Ovary (tissue), 9 donors: ENCODE data around the gene MYOZ3. TPM values are rescaled to one million over a fixed set of nuclear protein-coding genes. Genes with fewer than 3 reads are reported as not detected.

Experiments
- DNase-seq, 5 donors: peaks; one replicate each; pipeline ENCODE4 v3.0.0-alpha.2; 2019 to 2020
- H3K27ac ChIP-seq, 2 donors: fragments of 200-600 bp; one replicate each; pipeline versions ENCODE4 v1.5.1 to v1.8.0; 2019 to 2022
- H3K27me3 ChIP-seq: fragments of 200-600 bp; one replicate; pipeline ENCODE4 v1.8.0; 2022
- H3K36me3 ChIP-seq: fragments of 200-600 bp; sonication (generic); one replicate; pipeline ENCODE4 v1.5.1; 2019
- H3K4me1 ChIP-seq: one replicate; pipeline ENCODE4 v1.8.1; 2013; ENCODE audit warnings: mild to moderate bottlenecking, moderate library complexity; ENCODE audit not compliant: insufficient read depth
- H3K4me3 ChIP-seq: fragments of 200-600 bp; sonication (generic); one replicate; pipeline ENCODE4 v1.5.1; 2017
- H3K9me3 ChIP-seq, 2 donors: fragments of 200-600 bp in 1 of 2; sonication (generic) in 1 of 2; one replicate each; pipeline versions ENCODE4 v1.5.1 to v1.8.1; 2013 to 2019; ENCODE audit warnings: mild to moderate bottlenecking in 1 of 2, moderate library complexity in 1 of 2
- CTCF ChIP-seq, 3 donors: fragments of 450-650 bp in 2 of 3; fragments of 200-600 bp in 1 of 3; IDR thresholded peaks; one replicate each; pipeline versions ENCODE4 v1.5.1 to v1.8.0; 2016 to 2022; ENCODE audit warnings: antibody characterized with exemption in 3 of 3, mild to moderate bottlenecking in 1 of 3
- EP300 ChIP-seq: sonication (generic); formaldehyde crosslinking; IDR thresholded peaks from one replicate; pipeline ENCODE4 v1.6.1; 2017; ENCODE audit warnings: antibody characterized with exemption
- POLR2A ChIP-seq: fragments of 450-650 bp; IDR thresholded peaks from one replicate; pipeline ENCODE4 v1.6.1; 2017; ENCODE audit warnings: antibody characterized with exemption, mild to moderate bottlenecking, moderate library complexity
- WGBS, 3 donors: extraction: QIAGEN DNeasy Blood & Tissue Kit in 1 of 3; methylation state at CpG; one replicate each; pipeline versions ENCODE4 v1.1.5 to v1.1.7; 2013 to 2017; 5-methylcytosine and 5-hydroxymethylcytosine counted together
- intact Hi-C, 4 donors: fragments of 100-400 bp; cut with DNase I; formaldehyde crosslinking; loops; one replicate each; pipeline versions ENCODE4 v1.11.0 to v1.15.1; 2022 to 2023
- polyA plus RNA-seq, 2 donors: library from polyadenylated mRNA; stranded (reverse); fragments of 200-250 nt in 1 of 2; fragments of 350-450 nt in 1 of 2; fragmentation: Illumina TruSeq in 1 of 2; extraction: RNeasy Lipid Tissue Mini Kit (QIAGEN cat#74804) in 1 of 2; gene quantifications; one replicate each; pipeline ENCODE4 v1.2.3, GENCODE V29; 2013 to 2014
- total RNA-seq, 7 donors: library from RNA; depleted of rRNA in 2 of 7; stranded (reverse); fragments of >200 nt in 2 of 7; fragmentation: NEBNext Ultra II Directional in 3 of 7; extraction: Animal tissue kit (Norgen Biotek cat#: 25700) in 3 of 7; gene quantifications; one replicate each; pipeline versions ENCODE4 v1.1.0 to v1.2.4, GENCODE V29; 2016 to 2023
- donor health status: DM: no; HTN: no; CAD: no; lungs with moderate emphysema.
- donor health status: DM: no; HTN: no; CAD: no.
- donor health status: Bipolar disorder and iron deficiency.
- donor health status: DM: yes; HTN: yes; CAD: no.
- donor health status: DM: no; HTN: no; CAD: no.
- donor health status: DM: yes; HTN: yes; CAD: no.

Gene MYOZ3
- total and polyA plus RNA-seq, 9 donors = 0.36 to 2.7 (median 1.6) TPM

GRCh38 chr5:150642991-150643710, 17.9 kb upstream of the MYOZ3 start:
- WGBS, 3 donors = 69 to 83% (median 74%) methylated on average over 12 of the region's 12 CpGs
- no peaks in the 10 kb centered on the region for H3K36me3 ChIP-seq
- no peaks in the 10 kb centered on the region for H3K9me3 ChIP-seq
- H3K4me1 ChIP-seq = peaks cover 61% of the 10 kb centered on the region
- DNase-seq = no peak
- intact Hi-C loops = no loop called here
- TF ChIP-seq CTCF (IDR thresholded peaks at IDR 0.05) = no peak
- no peak for TF ChIP-seq POLR2A
- no peak for TF ChIP-seq EP300
- H3K27me3 ChIP-seq = no peaks in the 10 kb centered on the region
- peak overlapping the region; percentile 85 to 93 for H3K27ac ChIP-seq
- H3K4me3 ChIP-seq = no peak overlapping the region

GRCh38 chr5:150644058-150644457, 17.0 kb upstream of the MYOZ3 start:
- DNase-seq = peak in 1 of 5 donors; percentile 13
- H3K27ac ChIP-seq = peak overlapping the region in 1 of 2 donors; percentile 93
- H3K4me1 ChIP-seq = peaks cover 60% of the 10 kb centered on the region

GRCh38 chr5:150644514-150644913, 16.5 kb upstream of the MYOZ3 start:
- Histone ChIP-seq H3K4me3 (no peak overlapping the region), H3K4me1 (peaks cover 61% of the 10 kb centered on the region), H3K27ac (peak overlapping the region; percentile 42 to 93), H3K36me3 (no peaks in the 10 kb centered on the region), H3K9me3 (no peaks in the 10 kb centered on the region), H3K27me3 (no peaks in the 10 kb centered on the region)
- 25 to 37% (median 29%) methylated on average over 2 of the region's 2 CpGs for WGBS, 3 donors
- intact Hi-C loops = no loop called here
- DNase-seq = peak in 2 of 5 donors; percentile 51 to 58
- TF ChIP-seq POLR2A (no peak), CTCF (IDR thresholded peaks at IDR 0.05) (no peak), EP300 (no peak)

More at GRCh38 chr5:150644058-150644457, 17.0 kb upstream of the MYOZ3 start:
- TF ChIP-seq EP300 = no peak
- TF ChIP-seq CTCF (IDR thresholded peaks at IDR 0.05) = no peak
- no peak for TF ChIP-seq POLR2A
- Histone ChIP-seq H3K36me3 (no peaks in the 10 kb centered on the region), H3K9me3 (no peaks in the 10 kb centered on the region), H3K4me3 (no peak overlapping the region), H3K27me3 (no peaks in the 10 kb centered on the region)
- 61 to 78% (median 67%) methylated on average over 5 of the region's 5 CpGs for WGBS, 3 donors
- intact Hi-C loops = no loop called here

- intact Hi-C loops = no loop called here
- WGBS, 3 donors = 37 to 57% (median 54%) methylated on average over 4 of the region's 4 CpGs
- TF ChIP-seq CTCF (IDR thresholded peaks at IDR 0.05) (no peak), POLR2A (no peak), EP300 (no peak)
- Histone ChIP-seq H3K36me3 (no peaks in the 10 kb centered on the region), H3K4me3 (no peak overlapping the region), H3K4me1 (peaks cover 61% of the 10 kb centered on the region), H3K27me3 (no peaks in the 10 kb centered on the region), H3K27ac (peak overlapping the region in 1 of 2 donors; percentile 93), H3K9me3 (no peaks in the 10 kb centered on the region)
- DNase-seq = peak; percentile 77 to 90 (median 87)
Measured at GRCh38 chr5:150645070-150645700, 15.9 kb upstream of the MYOZ3 start.
